Neural progenitor cell (in vitro differentiated cells): ENCODE measurements around the gene RHOA.

Source experiments
- CTCF ChIP-seq: fragments of 200-600 bp; sonication (generic); IDR thresholded peaks from 2 replicates; pipeline ENCODE4 v1.5.1; 2017; ENCODE audit warnings: antibody characterized with exemption, mild to moderate bottlenecking
- EZH2phosphoT487 ChIP-seq: fragments of 200-600 bp; sonication (generic); IDR thresholded peaks from 2 replicates; pipeline ENCODE4 v1.6.1; 2017; ENCODE audit warnings: antibody characterized with exemption

- TF ChIP-seq CTCF (no peak), EZH2phosphoT487 (no peak)
Measured at GRCh38 chr3:49333916-49334633, 77.7 kb downstream of the RHOA start.
